CD1c-positive myeloid dendritic cell (primary cell): ENCODE data around the gene TREML2.

Experiments
- DNase-seq: peaks from one replicate; pipeline ENCODE4 v3.0.0-alpha.2; 2016; ENCODE audit errors: extremely low spot score

Gene TREML2

GRCh38 chr6:41177287-41177686 is 23.7 kb downstream of the TREML2 start:
- no peak for DNase-seq

- DNase-seq = no peak
Measured at GRCh38 chr6:41176189-41176588, 24.8 kb downstream of the TREML2 start.

DNA sequence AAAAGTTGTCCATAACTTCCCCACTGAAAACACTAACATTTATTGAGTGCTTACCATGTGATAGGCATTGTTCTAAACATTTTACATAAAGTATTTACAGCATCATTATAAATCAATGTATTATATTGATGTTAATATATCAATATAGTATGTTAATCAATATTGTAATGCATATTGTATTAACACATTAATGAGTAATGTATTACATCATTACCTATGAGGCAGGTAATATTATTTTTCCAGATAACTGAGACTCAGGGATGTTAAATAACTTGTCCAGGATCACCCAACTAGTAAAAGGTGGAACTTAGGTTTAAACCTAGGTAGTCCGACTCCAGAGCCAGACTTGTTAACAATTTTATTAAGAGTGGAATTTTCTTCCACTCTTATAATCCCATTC is 25.9 kb downstream of the TREML2 start:
- DNase-seq = no peak

GRCh38 chr6:41174610-41175009 is 26.3 kb downstream of the TREML2 start:
- DNase-seq = peak; percentile 31

- DNase-seq = no peak
Measured at GRCh38 chr6:41171908-41172307, 29.0 kb downstream of the TREML2 start.

GRCh38 chr6:41170547-41171160 is 30.3 kb downstream of the TREML2 start:
- no peak for DNase-seq

- peak; percentile 22 for DNase-seq
Measured at GRCh38 chr6:41167173-41167963, 33.6 kb downstream of the TREML2 start.

DNA sequence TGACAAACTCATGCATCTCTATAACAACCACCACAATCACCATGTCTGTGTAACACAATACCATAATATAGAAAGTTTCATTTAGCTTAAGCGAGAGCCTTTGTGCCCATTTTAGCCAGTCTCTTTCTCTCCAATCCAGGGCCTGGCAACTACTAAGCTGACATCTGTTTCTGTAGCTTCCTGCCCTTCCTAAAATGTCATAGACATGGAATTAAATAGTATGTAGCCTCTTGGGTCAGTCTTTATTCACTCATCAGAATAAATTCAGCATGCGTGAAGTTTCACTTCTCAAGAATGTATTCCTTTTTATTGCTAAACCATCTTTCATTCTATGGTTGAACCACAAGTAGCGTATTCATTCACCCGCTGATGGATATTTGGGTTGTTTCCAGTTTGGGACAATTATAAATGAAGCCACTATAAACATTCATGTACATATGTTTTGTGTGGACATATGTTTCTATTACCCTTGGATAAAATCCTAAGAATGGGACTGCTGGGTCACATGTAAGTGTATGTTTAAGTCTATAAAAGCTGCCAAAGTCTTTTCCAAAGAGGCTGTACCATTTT is 36.3 kb downstream of the TREML2 start:
- DNase-seq = no peak

- DNase-seq = no peak
Measured at GRCh38 chr6:41163419-41163717, 37.6 kb downstream of the TREML2 start.

GRCh38 chr6:41162687-41163418 is 38.1 kb downstream of the TREML2 start, which contains the start of gene TREM2:
Gene TREM2 (minus strand): TSS chr6:41163116. CDS start chr6:41163082, 34 bp downstream.
- DNase-seq = peak; percentile 83

- peak; percentile 80 for DNase-seq
Measured at GRCh38 chr6:41161851-41162552, 38.9 kb downstream of the TREML2 start.

- DNase-seq = no peak
Measured at GRCh38 chr6:41161380-41161779, 39.6 kb downstream of the TREML2 start.

DNA sequence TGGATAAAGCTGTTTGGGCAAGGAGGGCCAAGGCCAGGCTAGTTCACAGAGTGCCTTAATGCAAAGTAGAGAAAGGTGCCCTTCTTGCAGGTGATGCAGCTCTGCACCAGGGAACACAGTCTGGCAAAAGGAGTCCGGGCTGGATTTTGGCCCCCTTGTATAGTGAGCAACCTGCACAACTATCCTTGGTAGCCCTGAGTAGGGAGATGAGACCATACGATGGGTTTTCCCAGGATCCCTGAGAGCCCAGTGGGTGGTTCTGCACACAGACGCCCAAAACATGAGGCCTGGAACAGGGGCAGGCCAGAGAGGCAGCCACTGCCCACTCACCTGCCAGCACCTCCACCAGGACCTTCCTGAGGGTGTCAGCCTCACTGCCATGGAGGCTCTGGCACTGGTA is 40.0 kb downstream of the TREML2 start:
- no peak for DNase-seq

GRCh38 chr6:41159415-41160082 is 41.4 kb downstream of the TREML2 start:
- DNase-seq = no peak

DNA sequence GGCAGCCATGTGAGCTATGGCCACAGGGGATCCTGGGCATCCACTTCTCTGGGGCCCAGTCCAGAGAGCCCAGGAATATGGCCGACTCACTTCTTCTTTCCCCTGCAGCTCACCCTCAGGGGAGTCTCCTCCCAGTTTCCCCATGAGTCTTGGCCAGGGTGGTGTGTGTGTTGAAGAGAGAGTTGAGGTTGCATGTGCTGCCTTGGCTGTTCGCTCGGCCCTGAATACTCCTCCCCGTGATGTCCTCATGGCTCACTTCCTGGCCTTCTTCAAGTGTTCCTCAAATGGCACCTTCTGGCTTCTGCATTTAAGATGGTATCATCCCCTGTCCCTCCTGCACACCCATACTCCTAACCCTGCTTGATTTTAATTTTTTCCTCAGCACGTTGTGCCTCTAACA is 43.6 kb downstream of the TREML2 start:
- DNase-seq = peak; percentile 84

DNA sequence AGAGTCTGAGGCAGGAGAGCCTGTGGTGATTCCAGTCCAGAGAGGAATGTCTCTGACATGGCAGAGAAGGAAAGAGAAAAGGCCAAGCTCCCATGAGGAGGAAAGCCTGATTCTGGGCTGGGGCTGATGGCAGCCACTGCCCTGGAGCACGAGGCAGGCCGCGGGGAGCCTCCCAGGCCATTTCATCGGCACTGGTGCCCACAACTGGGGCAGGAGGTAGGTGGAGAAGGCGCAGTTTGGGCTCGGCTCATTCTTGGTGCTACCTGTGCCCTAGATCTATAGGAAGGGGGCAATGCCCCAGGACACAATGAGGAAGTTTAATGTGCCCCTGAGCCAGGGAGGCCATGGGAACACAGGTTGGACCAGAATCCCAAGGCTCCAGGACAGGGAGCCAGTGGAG is 44.2 kb downstream of the TREML2 start:
- DNase-seq = no peak

GRCh38 chr6:41156001-41156400 is 44.9 kb downstream of the TREML2 start:
- no peak for DNase-seq

- DNase-seq = no peak
Measured at GRCh38 chr6:41155132-41155805, 45.7 kb downstream of the TREML2 start.

- DNase-seq = no peak
Measured at GRCh38 chr6:41153992-41154625, 46.8 kb downstream of the TREML2 start, which contains the start of gene TREML1. Gene TREML1 (minus strand): TSS chr6:41154347. CDS start chr6:41154288, 59 bp downstream.

DNA sequence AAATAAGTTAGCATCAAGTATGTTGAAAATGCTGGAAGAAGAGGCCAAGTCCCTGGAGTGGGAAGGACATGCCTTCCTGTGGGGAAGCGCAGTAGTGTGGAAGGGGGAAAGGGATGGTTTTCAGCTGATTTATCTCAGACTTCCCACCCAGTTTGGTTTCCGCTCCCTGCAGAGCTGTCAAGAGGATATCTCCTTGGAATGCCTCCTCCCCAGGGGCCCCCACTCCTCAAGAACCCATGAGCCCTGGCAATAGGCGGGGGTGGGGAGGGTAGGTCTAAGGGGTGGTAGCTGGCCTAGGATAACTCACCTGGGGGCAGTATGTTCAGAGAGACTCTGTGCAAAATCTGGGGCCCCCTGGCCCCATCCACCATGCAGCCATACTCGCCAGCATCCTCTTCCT is 47.5 kb downstream of the TREML2 start:
- no peak for DNase-seq
